Head of caudate nucleus (tissue), 42 donors: ENCODE data around the gene POLR2A.
A peak's percentile ranks its signal among the peaks of the same experiment; 100 is the strongest.

Source experiments
- DNase-seq, 42 donors: peaks; one replicate each; pipeline versions ENCODE4 v3.0.0 to v3.0.0-alpha.2; 2020 to 2021; ENCODE audit warnings: mixed read lengths in 7 of 42
- intact Hi-C: fragments of 100-400 bp; cut with DNase I; formaldehyde crosslinking; loops from one replicate; pipeline ENCODE4 v1.15.0; 2022

POLR2A gene

GRCh38 chr17:7495906-7496434, 11.8 kb downstream of the POLR2A start:
- DNase-seq = no peak
- intact Hi-C loops = no loop called here

GRCh38 chr17:7496470-7497183, 12.5 kb downstream of the POLR2A start:
- intact Hi-C loops = no loop called here
- no peak for DNase-seq

- no peak for DNase-seq
- intact Hi-C loops = no loop called here
These were observed 13.1 kb downstream of the POLR2A start for GRCh38 chr17:7497228-7497627.

- no peak for DNase-seq
- intact Hi-C loops = no loop called here
These were observed 13.5 kb downstream of the POLR2A start for GRCh38 chr17:7497636-7498035.

GRCh38 chr17:7499161-7499560, 15.0 kb downstream of the POLR2A start:
- DNase-seq = no peak
- intact Hi-C loops = no loop called here

- intact Hi-C loops = no loop called here
- DNase-seq = no peak
These were observed 17.6 kb downstream of the POLR2A start for GRCh38 chr17:7501729-7502128.

GRCh38 chr17:7502171-7502847, 18.1 kb downstream of the POLR2A start:
- intact Hi-C loops = no loop called here
- DNase-seq = no peak

- intact Hi-C loops = no loop called here
- no peak for DNase-seq
These were observed 18.8 kb downstream of the POLR2A start for GRCh38 chr17:7502987-7503386.

- no peak for DNase-seq
- intact Hi-C loops = no loop called here
These were observed 19.4 kb downstream of the POLR2A start for GRCh38 chr17:7503521-7503920.

GRCh38 chr17:7508145-7508544, 24.0 kb downstream of the POLR2A start:
- intact Hi-C loops = no loop called here
- DNase-seq = no peak

GRCh38 chr17:7508846-7509245, 24.7 kb downstream of the POLR2A start:
- intact Hi-C loops = no loop called here
- no peak for DNase-seq

- intact Hi-C loops = no loop called here
- DNase-seq = no peak
These were observed 25.8 kb downstream of the POLR2A start for GRCh38 chr17:7509937-7510336.

- intact Hi-C loops = no loop called here
- no peak for DNase-seq
These were observed 26.9 kb downstream of the POLR2A start for GRCh38 chr17:7511108-7511507.

GRCh38 chr17:7512105-7512504, 27.9 kb downstream of the POLR2A start:
- intact Hi-C loops = no loop called here
- no peak for DNase-seq

- intact Hi-C loops = no loop called here
- DNase-seq = peak in 6 of 42 donors; percentile 5 to 43 (median 9)
These were observed 28.8 kb downstream of the POLR2A start for GRCh38 chr17:7512824-7513540.

GRCh38 chr17:7513850-7514419, 29.8 kb downstream of the POLR2A start:
- intact Hi-C loops = loop anchor here (2.0 kb wide), 1 partner anchor 47 kb away; the partner anchor contains the start of gene SENP3
- DNase-seq = peak in 4 of 42 donors; percentile 7 to 21 (median 10)

- intact Hi-C loops = loop anchor here (2.0 kb wide), 1 partner anchor 45 kb away; the partner anchor contains the start of gene SENP3
- no peak for DNase-seq
These were observed 31.9 kb downstream of the POLR2A start for GRCh38 chr17:7515911-7516610.

- DNase-seq = peak in 9 of 42 donors; percentile 13 to 62 (median 28)
- intact Hi-C loops = no loop called here
These were observed 38.9 kb downstream of the POLR2A start for GRCh38 chr17:7523033-7523432.

GRCh38 chr17:7528842-7529241, 44.7 kb downstream of the POLR2A start:
- intact Hi-C loops = no loop called here
- DNase-seq = no peak
